Fibroblast of lung (primary cell): ENCODE data around the gene PDE6D.

Experiments
- CTCF ChIP-seq, 2 donors: IDR thresholded peaks in 1 of 2; conservative IDR thresholded peaks in 1 of 2; 1 replicate in 1 of 2; 2 replicates in 1 of 2; pipeline ENCODE4 v1.5.1; 2011 to 2012; ENCODE audit warnings: low read length in 2 of 2, control low read depth in 1 of 2, inconsistent platforms in 1 of 2, low read depth in 1 of 2, mild to moderate bottlenecking in 1 of 2
- EZH2 ChIP-seq: IDR thresholded peaks from 2 replicates; pipeline ENCODE4 v1.5.1; 2012; ENCODE audit warnings: low read length, control low read depth, mild to moderate bottlenecking; ENCODE audit errors: missing control alignments

GRCh38 chr2:231699006-231699405, 82.1 kb downstream of the PDE6D start:
- TF ChIP-seq CTCF (conservative IDR thresholded peaks at IDR 0.05 in 1 of 2, IDR thresholded peaks at IDR 0.05 in 1 of 2; ENCODE audit: low read depth in 1 of 2, low read length in 2 of 2) (no peak), EZH2 (no peak)
